Keratinocyte (primary cell): ENCODE measurements around the gene CTIF. TPM values are rescaled to one million over a fixed set of nuclear protein-coding genes. Genes with fewer than 3 reads are reported as not detected.
A peak's percentile ranks its signal among the peaks of the same experiment; 100 is the strongest.

Experiments
- DNase-seq: peaks from one replicate; pipeline ENCODE4 v3.0.0-alpha.2; 2011; ENCODE audit warnings: low read depth, missing footprints, low spot score
- FAIRE-seq: peaks from 2 replicates; lab custom pipeline; 2011; peaks lifted over from hg19 to GRCh38; lab: Jason Lieb, UNC
- H2AFZ ChIP-seq: 2 replicates; pipeline ENCODE4 v1.6.0; 2012; ENCODE audit warnings: low read length, control low read depth, inconsistent platforms; ENCODE audit not compliant: control insufficient read depth
- H3K27ac ChIP-seq: 2 replicates; pipeline ENCODE4 v1.5.1; 2011; ENCODE audit warnings: low read length; ENCODE audit not compliant: control insufficient read depth, insufficient read depth
- H3K27me3 ChIP-seq: 3 replicates; pipeline ENCODE4 v1.6.0; 2011; ENCODE audit warnings: low read length; ENCODE audit not compliant: control insufficient read depth, insufficient read depth; ENCODE audit errors: extremely low read depth
- H3K36me3 ChIP-seq, 2 experiments: 2 replicates in 1 of 2; 3 replicates in 1 of 2; pipeline ENCODE4 v1.5.1; 2011; ENCODE audit warnings: low read length in 2 of 2, mild to moderate bottlenecking in 1 of 2; ENCODE audit not compliant: control insufficient read depth in 2 of 2, insufficient read depth in 2 of 2; ENCODE audit errors: extremely low read depth in 1 of 2
- H3K4me1 ChIP-seq: 3 replicates; pipeline ENCODE4 v1.5.1; 2011; ENCODE audit warnings: low read length; ENCODE audit not compliant: control insufficient read depth, insufficient read depth; ENCODE audit errors: extremely low read depth
- H3K4me2 ChIP-seq: 3 replicates; pipeline ENCODE4 v1.6.0; 2011; ENCODE audit warnings: low read depth, low read length; ENCODE audit not compliant: control insufficient read depth, insufficient read depth; ENCODE audit errors: extremely low read depth
- H3K4me3 ChIP-seq, 3 experiments: fragments of 200-600 bp in 1 of 3; sonication (generic) in 1 of 3; 2 replicates in 2 of 3; 3 replicates in 1 of 3; pipeline ENCODE4 v1.5.1; 2011 to 2016; ENCODE audit warnings: low read length in 3 of 3, mild to moderate bottlenecking in 3 of 3, control low read depth in 2 of 3, inconsistent platforms in 1 of 3, low read depth in 1 of 3, mixed read lengths in 1 of 3, mixed run types in 1 of 3, moderate library complexity in 1 of 3; ENCODE audit not compliant: control insufficient read depth in 2 of 3, insufficient read depth in 2 of 3; ENCODE audit errors: extremely low read depth in 1 of 3
- H3K79me2 ChIP-seq: 2 replicates; pipeline ENCODE4 v1.6.0; 2012; ENCODE audit warnings: low read length; ENCODE audit not compliant: control insufficient read depth, insufficient read depth
- H3K9ac ChIP-seq: 3 replicates; pipeline ENCODE4 v1.6.0; 2011; ENCODE audit warnings: low read length; ENCODE audit not compliant: control insufficient read depth, insufficient read depth; ENCODE audit errors: extremely low read depth
- H3K9me1 ChIP-seq: 3 replicates; pipeline ENCODE4 v1.6.0; 2011; ENCODE audit warnings: low read length; ENCODE audit not compliant: control insufficient read depth, insufficient read depth; ENCODE audit errors: extremely low read depth
- H3K9me3 ChIP-seq: 2 replicates; pipeline ENCODE4 v1.5.1; 2012; ENCODE audit warnings: low read depth, low read length; ENCODE audit not compliant: control insufficient read depth
- H4K20me1 ChIP-seq: 3 replicates; pipeline ENCODE4 v1.6.0; 2011; ENCODE audit warnings: low read length; ENCODE audit not compliant: control insufficient read depth, insufficient read depth; ENCODE audit errors: extremely low read depth
- CTCF ChIP-seq, 3 experiments: IDR thresholded peaks in 1 of 3; conservative IDR thresholded peaks in 1 of 3; optimal IDR thresholded peaks in 1 of 3; 2 replicates in 2 of 3; 3 replicates in 1 of 3; pipeline versions ENCODE3 to v1.5.1; 2011; ENCODE audit warnings: low read length in 3 of 3, mild to moderate bottlenecking in 3 of 3, moderate library complexity in 2 of 3, control low read depth in 1 of 3, inconsistent platforms in 1 of 3; ENCODE audit not compliant: insufficient read depth in 2 of 3; ENCODE audit errors: extremely low read depth in 1 of 3
- EZH2 ChIP-seq: IDR thresholded peaks from one replicate; pipeline ENCODE4 v1.6.1; 2012; ENCODE audit warnings: inconsistent platforms, mild to moderate bottlenecking, low read length, moderate library complexity
- dilution Hi-C: fragments of 300-500 bp; cut with MboI; formaldehyde crosslinking; loops from one replicate; pipeline ENCODE4 v1.7.0; 2020; ENCODE audit warnings: low sequenced_read_pairs; ENCODE audit not compliant: extremely low pct_ligation_motif_present
- polyA plus RNA-seq, 5 experiments: library from polyadenylated mRNA; depleted of rRNA in 3 of 5; stranded (reverse) in 3 of 5; stranded (forward) in 1 of 5; unstranded in 1 of 5; fragments of >200 nt; gene quantifications; 1 replicate in 1 of 5; 2 replicates in 3 of 5; 3 replicates in 1 of 5; pipeline versions ENCODE4 v1.2.1 to v1.2.3, GENCODE V29; 2011 to 2012; ENCODE audit warnings: missing spikeins in 2 of 5, low read depth in 1 of 5, low replicate concordance in 1 of 5

CTIF gene
- polyA plus RNA-seq, 1 donor (not counting 4 experiments of a cell fraction or from before 2014, with no cell fraction given) = 15.0 TPM

GRCh38 chr18:48546396-48546795 is 7.6 kb downstream of the CTIF start:
- dilution Hi-C loops = no loop called here
- peak overlapping the region; percentile 91 for H3K27ac ChIP-seq

GRCh38 chr18:48547531-48547981 is 8.7 kb downstream of the CTIF start:
- Histone ChIP-seq H3K9me1 (no peaks in the 10 kb centered on the region), H3K27ac (peak overlapping the region; percentile 91), H3K36me3 (no peaks in the 10 kb centered on the region), H2AFZ (no peak overlapping the region), H3K79me2 (peaks cover 74% of the 10 kb centered on the region), H3K27me3 (no peaks in the 10 kb centered on the region), H3K4me1 (peaks cover 60% of the 10 kb centered on the region), H4K20me1 (no peaks in the 10 kb centered on the region), H3K4me3 (peak overlapping the region in 2 of 3 experiments; percentile 14 to 32), H3K9me3 (no peaks in the 10 kb centered on the region), H3K4me2 (peak overlapping the region; percentile 79), H3K9ac (peak overlapping the region; percentile 66)
- TF ChIP-seq CTCF (optimal IDR thresholded peaks at IDR 0.05 in 1 of 3, IDR thresholded peaks at IDR 0.05 in 1 of 3, conservative IDR thresholded peaks at IDR 0.05 in 1 of 3; ENCODE audit: extremely low read depth in 1 of 3, insufficient read depth in 2 of 3, low read length in 3 of 3) = no peak
- TF ChIP-seq EZH2 = no peak
- DNase-seq (no peak), FAIRE-seq (no peak)
- dilution Hi-C loops = no loop called here

More at GRCh38 chr18:48546396-48546795, 7.6 kb downstream of the CTIF start:
- peak overlapping the region; percentile 58 for H3K9ac ChIP-seq
- DNase-seq (no peak), FAIRE-seq (peak; percentile 65)
- H3K36me3 ChIP-seq = no peaks in the 10 kb centered on the region
- H3K9me3 ChIP-seq = no peaks in the 10 kb centered on the region
- H3K4me2 ChIP-seq = peak overlapping the region; percentile 73
- peaks cover 66% of the 10 kb centered on the region for H3K4me1 ChIP-seq
- H3K9me1 ChIP-seq = no peaks in the 10 kb centered on the region
- TF ChIP-seq CTCF (optimal IDR thresholded peaks at IDR 0.05 in 1 of 3, IDR thresholded peaks at IDR 0.05 in 1 of 3, conservative IDR thresholded peaks at IDR 0.05 in 1 of 3; ENCODE audit: extremely low read depth in 1 of 3, insufficient read depth in 2 of 3, low read length in 3 of 3) (no peak), EZH2 (no peak)
- no peak overlapping the region for H3K4me3 ChIP-seq
- H3K79me2 ChIP-seq = peaks cover 77% of the 10 kb centered on the region
- H4K20me1 ChIP-seq = peaks cover under 1% of the 10 kb centered on the region
- no peaks in the 10 kb centered on the region for H3K27me3 ChIP-seq
- H2AFZ ChIP-seq = no peak overlapping the region
